Peyer's patch (tissue), 4 donors: ENCODE measurements around the gene GLUD1. TPM values are rescaled to one million over a fixed set of nuclear protein-coding genes. Genes with fewer than 3 reads are reported as not detected.
"Not testable (repeated sequence)": the region's sequence is repeated elsewhere in the genome, so short reads cannot be mapped to it uniquely, and the experiment has no call there.

Experiments used
- DNase-seq, 3 donors: peaks; one replicate each; pipeline ENCODE4 v3.0.0-alpha.2; 2017 to 2019
- H3K27ac ChIP-seq, 4 donors: fragments of 200-600 bp; sonication (generic); one replicate each; pipeline ENCODE4 v1.5.1; 2016 to 2019
- H3K27me3 ChIP-seq, 2 donors: fragments of 200-600 bp; sonication (generic); one replicate each; pipeline ENCODE4 v1.5.1; 2019
- H3K36me3 ChIP-seq, 3 donors: fragments of 200-600 bp; sonication (generic); one replicate each; pipeline ENCODE4 v1.5.1; 2016 to 2019
- H3K4me1 ChIP-seq, 4 donors: fragments of 200-600 bp; sonication (generic); one replicate each; pipeline ENCODE4 v1.5.1; 2016 to 2019
- H3K4me3 ChIP-seq, 4 donors: fragments of 200-600 bp; sonication (generic); 1 replicate in 3 of 4; 2 replicates in 1 of 4; pipeline ENCODE4 v1.5.1; 2016 to 2019; ENCODE audit warnings: mild to moderate bottlenecking in 1 of 4
- H3K9me3 ChIP-seq, 4 donors: fragments of 200-600 bp; sonication (generic); one replicate each; pipeline ENCODE4 v1.5.1; 2016 to 2019; ENCODE audit warnings: mild to moderate bottlenecking in 1 of 4
- POLR2A ChIP-seq, 2 donors: fragments of 450-650 bp; IDR thresholded peaks; one replicate each; pipeline ENCODE4 v1.5.1; 2017; ENCODE audit warnings: antibody characterized with exemption in 2 of 2, mild to moderate bottlenecking in 2 of 2, moderate library complexity in 2 of 2
- total RNA-seq, 4 donors: library from RNA; depleted of rRNA; stranded (reverse); fragments of >200 nt; gene quantifications; one replicate each; pipeline ENCODE4 v1.1.0, GENCODE V29; 2016
- TF ChIP-seq, protein P1 (sequence below), 6 experiments: fragments of 450-650 bp in 4 of 6; fragments of 200-600 bp in 2 of 6; sonication (generic) in 1 of 6; IDR thresholded peaks; one replicate each; pipeline ENCODE4 v1.5.1; 2017 to 2019; ENCODE audit warnings: antibody characterized with exemption in 6 of 6, mild to moderate bottlenecking in 3 of 6, moderate library complexity in 1 of 6

Gene GLUD1
- total RNA-seq, 4 donors from 2014 or later = 116 to 308 (median 168) TPM

DNA sequence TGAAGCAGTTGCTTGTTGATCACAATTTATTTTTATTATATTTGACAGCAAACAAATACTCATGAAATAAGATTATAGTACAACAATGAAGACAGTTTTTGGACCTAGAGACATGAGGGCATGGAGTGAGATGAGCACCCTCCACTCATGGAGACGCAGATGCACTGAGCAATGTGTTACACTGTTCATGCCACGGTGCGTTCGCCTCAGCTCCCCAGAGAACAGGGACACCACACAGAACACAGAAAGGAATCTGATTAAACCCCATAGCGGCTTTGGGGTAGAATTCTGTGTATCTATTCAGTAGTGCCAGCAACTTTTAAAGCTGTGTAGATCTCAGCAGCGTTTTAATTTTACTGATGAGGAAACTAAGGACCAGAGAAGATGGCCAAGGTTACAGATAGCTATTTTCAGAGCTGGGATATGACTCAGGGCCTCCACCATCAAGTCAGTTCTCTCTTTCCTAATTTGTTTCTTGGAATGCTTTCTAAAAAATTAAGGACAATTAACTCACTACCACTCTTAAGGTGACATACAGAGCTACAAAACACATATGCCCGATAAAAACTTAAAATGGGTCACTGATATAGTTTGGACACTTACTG, 41.0 kb downstream of the GLUD1 start:
- Histone ChIP-seq H3K27ac (no peak overlapping the region), H3K9me3 (no peaks in the 10 kb centered on the region), H3K36me3 (peaks cover 0 to 99% (median 6%) of the 10 kb centered on the region in 3 donors), H3K27me3 (no peaks in the 10 kb centered on the region), H3K4me1 (no peaks in the 10 kb centered on the region), H3K4me3 (no peak overlapping the region)
- no peak for DNase-seq
- TF ChIP-seq, protein P1, sequence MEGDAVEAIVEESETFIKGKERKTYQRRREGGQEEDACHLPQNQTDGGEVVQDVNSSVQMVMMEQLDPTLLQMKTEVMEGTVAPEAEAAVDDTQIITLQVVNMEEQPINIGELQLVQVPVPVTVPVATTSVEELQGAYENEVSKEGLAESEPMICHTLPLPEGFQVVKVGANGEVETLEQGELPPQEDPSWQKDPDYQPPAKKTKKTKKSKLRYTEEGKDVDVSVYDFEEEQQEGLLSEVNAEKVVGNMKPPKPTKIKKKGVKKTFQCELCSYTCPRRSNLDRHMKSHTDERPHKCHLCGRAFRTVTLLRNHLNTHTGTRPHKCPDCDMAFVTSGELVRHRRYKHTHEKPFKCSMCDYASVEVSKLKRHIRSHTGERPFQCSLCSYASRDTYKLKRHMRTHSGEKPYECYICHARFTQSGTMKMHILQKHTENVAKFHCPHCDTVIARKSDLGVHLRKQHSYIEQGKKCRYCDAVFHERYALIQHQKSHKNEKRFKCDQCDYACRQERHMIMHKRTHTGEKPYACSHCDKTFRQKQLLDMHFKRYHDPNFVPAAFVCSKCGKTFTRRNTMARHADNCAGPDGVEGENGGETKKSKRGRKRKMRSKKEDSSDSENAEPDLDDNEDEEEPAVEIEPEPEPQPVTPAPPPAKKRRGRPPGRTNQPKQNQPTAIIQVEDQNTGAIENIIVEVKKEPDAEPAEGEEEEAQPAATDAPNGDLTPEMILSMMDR (IDR thresholded peaks at IDR 0.05) = no peak
- TF ChIP-seq POLR2A (IDR thresholded peaks at IDR 0.05) = no peak

DNA sequence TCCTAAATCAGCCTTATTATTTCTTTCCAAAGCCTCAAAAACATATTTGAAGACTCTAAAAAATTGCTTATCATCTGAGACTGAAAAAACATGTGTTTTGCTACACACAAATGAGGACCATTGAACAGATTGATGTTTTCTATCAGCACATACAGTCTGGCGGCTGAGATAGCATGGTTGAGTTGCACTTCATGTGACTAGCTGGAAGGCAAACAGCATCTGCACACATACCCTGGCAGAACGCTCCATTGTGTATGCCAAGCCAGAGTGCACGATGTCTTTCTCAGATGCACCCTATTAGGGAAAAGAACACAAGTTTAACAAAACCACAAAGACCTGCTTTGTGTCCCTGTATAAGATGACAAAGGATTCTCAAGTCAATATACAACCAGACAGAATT, 41.5 kb downstream of the GLUD1 start:
- no peak overlapping the region for H3K4me3 ChIP-seq
- TF ChIP-seq POLR2A (IDR thresholded peaks at IDR 0.05) = no peak
- TF ChIP-seq, protein P1 (IDR thresholded peaks at IDR 0.05) = no peak
- H3K4me1 ChIP-seq = no peaks in the 10 kb centered on the region
- DNase-seq = no peak
- H3K9me3 ChIP-seq = no peaks in the 10 kb centered on the region
- H3K27ac ChIP-seq = no peak overlapping the region
- H3K36me3 ChIP-seq = peaks cover 0 to 99% (median 6%) of the 10 kb centered on the region in 3 donors
- no peaks in the 10 kb centered on the region for H3K27me3 ChIP-seq

DNA sequence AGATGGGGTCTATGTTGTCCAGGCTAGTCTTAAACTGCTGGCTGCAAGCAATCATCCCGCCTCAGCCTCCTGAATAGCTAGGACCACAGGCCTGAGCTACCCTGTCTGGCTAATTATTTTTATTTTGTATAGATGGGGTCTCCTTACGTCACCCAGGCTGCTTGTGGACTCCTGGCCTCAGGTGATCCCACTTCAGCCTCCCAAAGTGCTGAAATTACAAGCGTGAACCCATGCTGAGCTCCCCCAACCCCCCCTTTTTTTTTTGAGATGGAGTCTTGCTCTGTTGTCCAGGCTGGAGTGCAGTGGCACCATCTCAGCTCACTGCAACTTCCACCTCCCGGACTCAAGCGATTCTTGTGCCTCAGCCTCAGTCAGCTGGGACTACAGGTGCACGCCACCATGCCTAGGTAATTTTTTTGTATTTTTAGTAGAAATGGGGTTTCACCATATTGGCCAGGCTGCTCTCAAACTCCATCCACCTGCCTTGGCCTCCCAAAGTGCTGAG, 49.2 kb downstream of the GLUD1 start:
- H3K9me3 ChIP-seq = no peaks in the 10 kb centered on the region
- no peaks in the 10 kb centered on the region for H3K4me1 ChIP-seq
- H3K27ac ChIP-seq = no peak overlapping the region
- H3K27me3 ChIP-seq = no peaks in the 10 kb centered on the region
- no peak overlapping the region for H3K4me3 ChIP-seq
- no peak for DNase-seq
- TF ChIP-seq, protein P1 (IDR thresholded peaks at IDR 0.05) = no peak
- no peak for TF ChIP-seq POLR2A (IDR thresholded peaks at IDR 0.05)
- peaks cover 0 to 39% (median 0%) of the 10 kb centered on the region in 3 donors for H3K36me3 ChIP-seq

DNA sequence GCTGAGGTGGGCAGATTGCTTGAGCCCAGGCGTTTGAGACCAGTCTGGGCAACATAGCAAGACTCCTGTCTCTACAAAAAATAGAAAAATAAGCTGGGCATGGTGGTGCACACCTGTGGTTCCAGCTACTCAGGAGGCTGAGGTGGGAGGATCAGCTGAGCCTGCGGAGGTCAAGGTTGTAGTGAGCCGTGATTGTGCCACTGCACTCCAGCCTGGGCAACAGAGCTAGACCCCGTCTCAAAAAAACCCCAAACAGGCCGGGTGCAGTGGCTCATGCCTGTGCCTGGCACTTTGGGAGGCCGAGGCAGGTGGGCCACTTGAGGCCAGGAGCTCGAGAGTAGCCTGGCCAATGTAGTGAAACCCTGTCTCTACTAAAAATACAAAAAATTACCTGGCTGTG, 51.1 kb downstream of the GLUD1 start:
- H3K4me3 ChIP-seq, H3K27ac ChIP-seq, H3K9me3 ChIP-seq, H3K4me1 ChIP-seq, H3K27me3 ChIP-seq, DNase-seq: not testable (repeated sequence)
- H3K36me3 ChIP-seq = peaks cover 0 to 20% (median 0%) of the 10 kb centered on the region in 3 donors

DNA sequence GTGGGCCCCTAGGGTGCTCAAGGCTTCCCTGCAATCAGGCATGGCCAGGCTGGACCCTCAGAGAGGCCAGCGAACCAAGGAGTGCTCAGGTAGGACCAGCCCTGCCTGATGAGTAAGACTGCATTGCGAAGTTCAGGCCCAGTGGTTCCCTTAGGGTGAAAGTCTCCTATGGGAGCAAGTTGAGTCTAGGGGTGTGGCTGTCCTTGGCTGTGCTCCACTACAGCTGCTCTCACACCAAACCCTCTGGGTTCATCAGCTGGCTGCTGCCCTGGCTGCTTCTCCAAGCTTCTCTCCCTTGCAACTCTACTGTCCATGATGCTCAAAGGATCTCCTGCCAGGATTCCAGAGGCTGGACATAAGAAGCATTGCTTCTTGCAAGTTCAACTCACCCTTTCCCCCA, 55.9 kb downstream of the GLUD1 start:
- TF ChIP-seq, protein P1 (IDR thresholded peaks at IDR 0.05) = no peak
- no peak for TF ChIP-seq POLR2A (IDR thresholded peaks at IDR 0.05)
- no peaks in the 10 kb centered on the region for H3K36me3 ChIP-seq
- peak in 2 of 3 donors; percentile 68 to 78 for DNase-seq
- no peaks in the 10 kb centered on the region for H3K27me3 ChIP-seq
- H3K27ac ChIP-seq = peak overlapping the region in 1 of 4 donors; percentile 62
- H3K4me1 ChIP-seq = peaks cover 0 to 14% (median 0%) of the 10 kb centered on the region in 4 donors
- no peak overlapping the region for H3K4me3 ChIP-seq
- H3K9me3 ChIP-seq = no peaks in the 10 kb centered on the region

DNA sequence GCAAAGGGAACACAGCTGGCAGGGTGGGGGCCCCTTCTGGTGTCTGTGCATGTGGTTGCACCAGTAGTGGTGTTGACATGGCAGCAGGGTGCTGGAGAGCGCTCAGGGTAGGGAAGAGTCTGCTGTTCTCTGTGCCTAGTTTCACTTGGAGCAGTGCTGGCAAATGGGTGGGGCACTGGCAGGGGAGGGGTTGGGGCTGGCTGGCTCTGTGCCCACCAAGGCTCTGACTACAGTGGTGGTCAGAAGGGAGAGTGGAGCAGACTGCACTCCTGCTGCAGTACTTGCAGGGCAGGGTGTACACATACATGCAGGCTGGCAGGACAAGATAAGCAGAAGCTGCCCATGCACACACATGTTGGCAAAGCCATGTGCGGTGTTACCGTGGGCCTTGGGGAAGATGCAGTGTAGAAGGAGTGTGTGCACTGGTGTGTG, 56.3 kb downstream of the GLUD1 start:
- no peak for TF ChIP-seq POLR2A (IDR thresholded peaks at IDR 0.05)
- TF ChIP-seq, protein P1 (IDR thresholded peaks at IDR 0.05) = no peak
- Histone ChIP-seq H3K9me3 (no peaks in the 10 kb centered on the region), H3K27me3 (no peaks in the 10 kb centered on the region), H3K36me3 (no peaks in the 10 kb centered on the region), H3K4me3 (no peak overlapping the region), H3K4me1 (peaks cover 0 to 14% (median 0%) of the 10 kb centered on the region in 4 donors), H3K27ac (peak overlapping the region in 1 of 4 donors; percentile 62)
- DNase-seq = no peak
